GM18526 (cell line): ENCODE measurements around the gene IFIT1B.

Experiments used
- POLR2A ChIP-seq: IDR thresholded peaks from 3 replicates; pipeline ENCODE4 v1.6.1; 2011; ENCODE audit not compliant: insufficient read length; ENCODE audit errors: extremely low read depth

Gene IFIT1B

DNA sequence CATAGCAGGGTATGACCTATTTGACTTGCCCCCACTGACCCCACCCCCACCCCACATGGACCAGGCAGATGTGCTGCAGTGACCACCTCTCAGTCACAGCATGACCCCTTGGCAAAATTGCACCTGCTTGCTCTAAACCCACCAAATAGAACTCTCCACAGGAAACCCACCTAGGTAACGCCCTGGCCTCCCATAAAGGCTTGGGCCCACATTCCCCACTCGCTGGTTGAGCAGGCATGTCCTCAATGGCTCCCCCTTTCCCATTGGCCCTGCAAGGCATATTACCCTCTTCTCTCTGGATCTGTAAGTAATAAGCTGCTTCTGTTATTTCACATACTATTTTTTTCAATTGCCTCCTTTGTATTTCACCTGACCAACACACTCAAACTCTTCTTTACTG, 17.3 kb downstream of the IFIT1B start:
- no peak for TF ChIP-seq POLR2A

DNA sequence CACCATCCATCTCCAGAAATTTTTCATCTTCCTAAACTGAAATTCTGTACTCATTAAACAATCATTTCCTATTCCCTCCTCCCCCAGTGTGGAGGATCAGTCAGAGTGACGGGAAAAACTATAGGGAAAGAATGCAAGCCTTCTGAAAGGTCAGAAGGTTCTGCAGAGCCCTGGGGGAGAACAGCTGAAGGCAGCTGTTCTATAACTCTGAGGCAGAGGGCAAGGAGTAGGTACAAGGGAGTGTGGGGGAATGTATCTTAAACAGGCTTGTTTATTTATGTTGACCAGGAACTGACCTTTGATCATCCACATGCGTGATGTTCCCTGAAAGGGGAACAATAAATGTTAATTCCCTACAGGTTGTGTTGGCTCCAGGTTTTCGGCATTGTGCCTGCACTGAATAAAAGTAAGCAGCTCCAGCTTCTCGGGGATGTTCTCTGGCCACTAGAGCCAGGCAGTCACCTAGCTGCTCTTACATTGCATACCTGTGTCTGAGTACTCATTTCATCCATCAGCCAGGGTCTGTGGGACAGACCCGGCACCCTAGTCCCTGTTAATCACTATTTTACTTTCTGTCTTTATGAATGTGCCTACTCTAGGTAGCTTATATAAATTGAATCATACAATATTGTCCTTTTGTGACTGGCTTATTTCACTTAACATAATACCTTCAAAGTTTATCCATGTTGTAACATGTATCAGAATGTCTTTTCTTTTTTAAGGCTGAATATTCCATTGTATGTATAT, 20.3 kb downstream of the IFIT1B start:
- no peak for TF ChIP-seq POLR2A

DNA sequence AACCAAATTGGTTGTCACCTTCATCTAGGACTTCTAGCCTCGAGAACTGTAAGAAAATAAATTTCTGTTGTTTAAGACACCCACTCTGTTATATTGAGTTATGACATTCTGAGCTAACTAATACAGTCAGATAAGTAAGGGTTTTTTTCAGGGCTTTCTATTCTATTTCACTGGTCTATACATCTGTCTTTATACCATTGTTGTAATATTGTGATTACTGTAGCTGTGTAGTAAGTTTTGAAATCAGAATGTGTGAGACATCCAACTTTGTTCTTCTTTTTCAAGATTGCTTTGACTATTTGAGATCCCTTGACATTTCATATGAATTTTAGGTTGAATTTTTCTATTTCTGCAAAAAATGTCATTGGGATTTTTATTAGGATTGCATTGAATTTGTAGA, 22.1 kb downstream of the IFIT1B start:
- TF ChIP-seq POLR2A = no peak

DNA sequence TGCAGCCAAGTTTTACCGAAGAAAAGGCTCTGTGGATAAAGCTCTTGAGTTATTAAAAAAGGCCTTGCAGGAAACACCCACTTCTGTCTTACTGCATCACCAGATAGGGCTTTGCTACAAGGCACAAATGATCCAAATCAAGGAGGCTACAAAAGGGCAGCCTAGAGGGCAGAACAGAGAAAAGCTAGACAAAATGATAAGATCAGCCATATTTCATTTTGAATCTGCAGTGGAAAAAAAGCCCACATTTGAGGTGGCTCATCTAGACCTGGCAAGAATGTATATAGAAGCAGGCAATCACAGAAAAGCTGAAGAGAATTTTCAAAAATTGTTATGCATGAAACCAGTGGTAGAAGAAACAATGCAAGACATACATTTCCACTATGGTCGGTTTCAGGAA, 25.2 kb downstream of the IFIT1B start:
- TF ChIP-seq POLR2A = no peak

DNA sequence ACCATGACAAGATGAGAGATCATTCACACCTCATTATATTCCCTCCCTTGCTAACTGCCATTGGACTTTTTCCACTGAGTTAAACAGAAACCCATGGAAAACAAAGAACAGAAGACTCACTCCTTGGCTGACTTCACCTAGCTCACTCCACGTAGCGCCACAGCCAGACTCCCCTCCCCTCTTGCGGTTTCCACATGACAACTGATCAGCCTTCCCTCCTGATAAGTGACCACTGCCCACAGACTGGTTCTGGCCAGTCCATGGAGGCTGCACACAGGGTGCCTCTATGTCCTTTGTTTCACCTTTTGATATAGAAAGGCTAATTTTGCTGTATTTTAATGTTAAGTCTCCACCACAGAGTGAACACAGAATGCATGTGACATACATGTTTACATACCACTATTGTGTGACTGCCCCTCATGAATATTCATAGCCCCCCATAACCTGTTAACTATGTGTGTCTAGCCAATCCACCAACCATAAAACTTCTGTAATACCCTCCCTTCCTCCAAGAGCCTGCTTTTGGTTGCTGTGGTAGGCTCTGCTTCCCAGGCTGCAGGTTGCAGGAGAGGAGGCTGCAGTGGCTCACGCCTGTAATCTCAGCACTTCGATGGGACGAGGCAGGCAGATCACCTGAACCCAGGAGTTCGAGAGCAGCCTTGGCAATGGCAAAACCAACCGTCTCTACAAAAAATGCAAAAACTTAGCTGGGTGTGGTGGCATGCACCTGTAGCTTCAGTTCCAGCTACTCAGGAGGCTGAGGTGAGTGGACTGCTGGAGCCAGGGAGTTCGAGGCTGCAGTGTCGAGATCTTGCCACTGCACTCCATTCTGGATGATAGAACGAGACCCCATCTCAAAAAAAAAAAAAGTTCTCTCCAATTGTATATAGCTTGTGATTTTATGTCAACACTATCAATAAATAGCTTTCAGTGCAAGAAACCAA, 26.5 kb downstream of the IFIT1B start:
- no peak for TF ChIP-seq POLR2A

DNA sequence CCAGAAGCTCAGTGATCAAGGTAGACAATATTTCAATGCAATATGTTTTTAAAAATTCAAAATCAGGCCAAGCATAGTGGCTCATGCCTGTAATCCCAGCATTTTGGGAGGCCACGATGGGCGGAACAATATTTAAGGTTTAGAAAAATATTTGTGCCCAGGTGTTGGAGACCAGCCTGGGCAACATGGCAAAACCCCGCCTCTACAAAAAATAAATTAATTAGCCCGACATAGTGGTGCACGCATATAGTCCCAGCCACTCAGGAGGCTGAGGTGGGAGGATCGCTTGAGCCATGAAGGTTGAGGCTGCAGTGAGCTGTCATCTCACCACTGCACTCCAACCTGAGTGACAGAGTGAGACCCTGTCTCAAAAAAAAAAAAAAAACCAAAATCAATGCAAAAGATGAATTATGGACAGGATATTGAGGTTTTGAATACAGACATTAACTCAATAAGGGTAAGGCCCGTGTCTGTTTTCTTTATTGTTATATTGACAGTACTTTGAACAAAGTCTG, 35.6 kb downstream of the IFIT1B start:
- no peak for TF ChIP-seq POLR2A

DNA sequence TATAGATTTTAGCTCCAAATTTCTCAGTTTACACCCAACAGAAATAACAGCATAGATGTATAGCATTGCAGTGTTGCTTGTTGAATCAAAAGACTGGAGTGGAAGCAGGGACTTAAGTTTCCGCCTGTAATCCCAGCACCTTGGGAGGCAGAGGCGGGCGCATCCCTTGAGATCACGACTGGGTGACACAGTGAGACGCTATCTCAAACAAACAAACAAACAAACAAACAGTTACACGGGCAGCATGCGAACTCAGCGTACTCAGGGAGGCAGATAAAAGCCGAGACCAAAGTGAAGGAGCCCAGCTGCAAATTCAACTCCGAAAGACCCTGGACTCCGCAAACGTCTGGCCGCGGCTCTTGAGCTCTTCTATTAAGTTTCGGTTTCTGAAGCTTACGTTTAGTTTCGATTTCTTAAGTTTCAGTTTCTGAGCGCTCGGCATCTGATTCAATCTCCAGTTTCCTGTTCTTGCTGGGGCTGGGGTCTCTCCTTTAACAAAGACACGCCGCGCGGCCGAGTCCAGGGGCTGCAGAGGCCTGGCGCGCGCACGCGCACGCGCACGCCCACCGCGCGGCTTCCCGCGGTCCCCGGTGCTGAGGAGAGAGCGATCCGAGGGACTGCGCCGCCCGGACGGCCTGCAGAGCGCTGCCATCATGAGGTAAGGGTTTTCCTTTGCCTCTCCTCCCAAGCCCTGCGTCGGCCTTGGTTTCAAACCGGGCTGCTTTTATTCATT, 36.5 kb downstream of the IFIT1B start, which contains the start of gene IFIT5:
Gene IFIT5 (plus strand): TSS at position 423 of the 733 bp plus-strand sequence. CDS start 231 bp downstream, at position 654.
- peak; percentile 51 for TF ChIP-seq POLR2A

DNA sequence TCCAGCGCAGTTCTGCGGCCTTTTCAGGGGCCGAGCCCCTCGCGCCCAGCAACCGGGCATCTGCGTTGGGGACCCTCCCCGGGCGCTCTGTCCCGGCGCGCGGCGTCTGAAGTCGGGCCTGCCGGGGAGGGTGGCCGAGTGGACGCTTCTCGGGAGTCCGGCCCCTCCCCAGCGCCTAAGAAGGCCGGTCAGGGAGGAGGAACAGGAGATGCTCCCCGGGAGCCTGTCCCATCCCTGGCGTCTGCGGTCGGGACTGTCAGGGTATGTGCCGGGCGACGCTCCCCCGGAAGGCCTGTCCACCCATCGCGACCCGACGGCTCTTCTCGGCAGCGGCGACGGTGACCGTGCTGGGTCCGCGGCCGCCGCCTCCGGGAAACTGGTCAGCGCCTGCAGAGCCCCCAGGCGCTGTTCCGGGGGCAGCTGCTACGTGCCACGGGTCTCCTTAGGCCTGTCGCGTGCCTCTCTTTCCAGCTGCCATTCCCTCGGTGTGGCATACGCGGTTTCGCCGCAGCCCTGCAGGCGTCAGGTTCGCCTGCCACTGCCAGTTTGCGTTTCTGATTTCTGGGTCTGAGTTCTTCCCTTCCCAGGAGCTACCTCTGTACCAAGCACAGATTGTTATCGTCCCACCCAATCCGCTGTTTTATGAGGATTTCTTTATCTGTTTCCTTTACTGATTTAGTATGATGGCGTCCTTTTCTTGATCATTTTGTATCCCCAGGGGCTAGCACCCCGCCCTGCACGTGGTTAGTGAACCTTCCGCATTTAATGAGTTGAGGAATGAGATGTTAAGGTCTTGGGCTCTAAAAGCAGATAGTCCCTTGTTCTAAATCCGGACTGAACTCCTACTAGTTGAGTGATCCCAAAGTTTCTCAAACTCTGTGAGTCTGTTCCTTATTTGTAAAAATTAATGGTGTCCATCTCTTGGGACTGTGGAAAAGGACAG, 37.3 kb downstream of the IFIT1B start:
- no peak for TF ChIP-seq POLR2A

DNA sequence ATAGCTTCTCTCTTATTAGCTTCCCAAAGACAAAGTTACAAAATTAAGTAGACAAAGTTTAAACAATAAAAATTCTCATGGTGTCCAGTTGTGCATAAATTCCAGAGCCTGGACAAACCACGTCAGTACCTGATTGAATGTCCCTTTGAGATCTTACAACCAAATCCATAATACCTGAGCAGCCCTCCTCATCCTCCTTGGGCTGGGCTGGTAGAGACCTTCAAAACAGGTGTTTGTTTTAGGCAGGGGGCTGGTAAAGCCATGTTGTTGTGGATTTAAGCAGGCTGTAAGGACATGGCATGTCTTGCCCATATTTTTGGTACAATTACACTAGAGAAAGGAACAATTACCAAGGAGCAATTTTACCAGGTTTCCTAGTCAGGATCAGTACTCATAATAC, 38.6 kb downstream of the IFIT1B start:
- no peak for TF ChIP-seq POLR2A

DNA sequence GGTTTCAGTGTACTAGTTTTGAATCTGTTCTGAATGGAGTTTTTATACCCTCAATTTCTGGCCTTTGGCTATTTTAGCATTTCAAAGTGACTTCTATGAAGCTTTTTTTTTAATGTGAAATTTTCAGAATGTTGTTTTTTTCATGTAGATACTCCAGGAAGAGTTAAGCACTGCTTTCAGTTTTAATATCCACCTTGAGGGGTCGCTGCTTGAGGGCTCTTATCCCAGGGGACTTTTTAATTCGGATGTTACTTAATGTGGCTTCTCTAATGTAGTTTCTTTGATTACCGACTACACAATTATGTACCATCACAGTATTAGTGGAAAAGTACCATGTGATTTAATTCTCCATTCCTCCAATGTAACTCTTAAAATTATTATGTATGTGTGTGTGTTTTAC, 41.7 kb downstream of the IFIT1B start:
- no peak for TF ChIP-seq POLR2A

DNA sequence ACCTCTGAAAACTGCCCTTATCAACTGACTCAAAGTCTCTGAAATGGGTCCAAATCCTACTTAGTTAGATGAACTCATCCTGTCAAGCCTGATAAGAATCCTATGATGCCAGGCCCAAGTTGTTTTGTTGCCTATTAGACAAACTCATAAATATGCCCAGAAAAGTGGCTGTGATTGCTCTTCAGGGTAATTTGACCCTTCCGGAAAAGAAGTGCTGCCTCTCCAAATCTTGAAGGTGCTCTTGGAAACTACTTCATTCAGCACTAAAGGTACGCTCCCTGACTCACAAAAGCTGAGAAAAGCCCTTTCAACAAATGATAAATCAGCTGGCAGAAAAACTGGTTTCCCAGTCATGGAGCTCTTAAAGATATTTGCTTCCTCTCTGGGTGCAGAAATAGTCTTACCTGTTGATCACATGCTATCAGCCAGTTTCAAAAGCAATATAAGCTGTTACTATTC, 43.2 kb downstream of the IFIT1B start:
- no peak for TF ChIP-seq POLR2A

DNA sequence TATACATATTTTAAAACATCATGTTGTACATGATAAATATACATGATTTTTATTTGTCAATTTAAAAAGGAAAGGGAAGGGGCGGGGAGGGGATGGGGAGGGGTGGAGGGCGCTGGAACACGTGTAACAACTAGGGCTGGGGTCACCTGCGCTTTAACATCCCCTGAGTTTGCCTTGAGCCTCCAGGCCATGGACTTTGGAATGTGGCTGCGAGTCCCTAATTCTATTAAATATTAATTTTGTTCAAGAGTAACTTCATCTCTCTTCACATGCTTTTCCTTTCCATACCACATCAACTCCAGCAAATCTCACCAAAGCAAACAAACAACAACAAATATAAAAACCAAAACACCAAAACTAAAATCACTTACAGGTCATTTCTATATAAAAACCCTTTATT, 47.1 kb downstream of the IFIT1B start:
- no peak for TF ChIP-seq POLR2A

DNA sequence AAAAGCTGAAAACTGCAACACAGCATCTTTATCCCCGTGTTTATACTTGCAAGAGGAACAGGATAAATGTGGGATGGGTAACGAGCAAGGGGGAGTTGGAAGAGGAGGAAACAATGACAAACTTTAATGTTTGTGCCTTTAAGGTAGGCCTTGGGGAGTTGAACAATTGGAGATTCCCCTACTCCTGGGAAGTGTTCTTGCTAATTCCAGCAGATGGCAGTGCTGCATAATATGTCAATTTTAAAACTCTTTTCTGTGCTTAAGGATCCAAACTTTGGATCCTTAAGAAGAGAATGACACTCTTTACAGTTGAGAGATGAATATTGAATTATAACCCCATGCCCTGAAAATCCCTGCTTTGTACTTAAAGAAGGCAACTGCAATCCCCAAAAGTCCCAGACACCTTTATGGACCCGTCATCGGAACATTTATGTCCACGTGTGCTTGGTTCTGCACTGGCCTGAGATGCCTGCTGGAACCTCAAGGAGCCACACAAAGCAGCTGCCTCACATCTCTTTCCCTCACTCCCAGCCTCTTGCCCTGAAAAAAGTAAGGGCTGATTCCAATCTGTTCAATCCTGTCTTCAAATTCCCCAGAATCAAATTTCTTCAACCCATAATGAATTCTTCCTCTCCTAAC, 48.5 kb downstream of the IFIT1B start:
- no peak for TF ChIP-seq POLR2A

DNA sequence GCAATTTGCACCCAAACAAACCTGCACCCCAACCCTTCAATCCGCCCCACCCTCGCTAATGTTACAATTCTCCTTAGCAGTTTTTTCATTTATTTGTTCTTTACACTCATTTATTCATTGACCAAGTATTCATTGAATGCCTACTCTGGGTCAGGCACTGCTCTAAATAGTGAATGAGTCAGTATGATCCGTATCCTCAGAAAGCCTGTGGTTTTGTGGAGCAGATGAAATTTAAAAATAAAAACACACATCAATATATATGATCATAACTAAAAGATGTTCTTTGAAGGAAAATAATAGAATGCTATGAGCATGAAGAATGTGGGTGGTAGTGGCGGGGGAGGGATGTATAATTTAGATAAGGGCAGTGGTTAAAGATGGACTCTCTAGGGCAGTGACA, 49.8 kb downstream of the IFIT1B start:
- no peak for TF ChIP-seq POLR2A
